Subcutaneous abdominal adipose tissue (tissue), 5 donors: ENCODE measurements around the gene TNFRSF25.

Source experiments
- H3K27ac ChIP-seq: one replicate; pipeline ENCODE4 v1.7.0; 2013; ENCODE audit warnings: low read depth, mild to moderate bottlenecking, inconsistent platforms, low read length, moderate library complexity
- H3K27me3 ChIP-seq, 5 donors: one replicate each; pipeline ENCODE4 v1.7.0; 2013; ENCODE audit warnings: low read length in 5 of 5, inconsistent platforms in 1 of 5; ENCODE audit not compliant: control insufficient read depth in 5 of 5, insufficient read depth in 4 of 5
- H3K36me3 ChIP-seq, 5 donors: one replicate each; pipeline ENCODE4 v1.7.0; 2013; ENCODE audit warnings: low read length in 5 of 5; ENCODE audit not compliant: control insufficient read depth in 5 of 5, insufficient read depth in 5 of 5
- H3K4me1 ChIP-seq, 5 donors: one replicate each; pipeline ENCODE4 v1.7.0; 2013; ENCODE audit warnings: low read length in 5 of 5, mild to moderate bottlenecking in 3 of 5, moderate library complexity in 1 of 5; ENCODE audit not compliant: control insufficient read depth in 5 of 5, insufficient read depth in 5 of 5
- H3K4me3 ChIP-seq, 5 donors: one replicate each; pipeline ENCODE4 v1.7.0; 2013; ENCODE audit warnings: low read length in 5 of 5, low read depth in 1 of 5
- H3K9ac ChIP-seq, 5 donors: one replicate each; pipeline ENCODE4 v1.7.0; 2013; ENCODE audit warnings: low read length in 5 of 5, mild to moderate bottlenecking in 4 of 5, moderate library complexity in 3 of 5
- H3K9me3 ChIP-seq, 5 donors: one replicate each; pipeline ENCODE4 v1.7.0; 2013; ENCODE audit warnings: low read length in 5 of 5; ENCODE audit not compliant: control insufficient read depth in 5 of 5
- donor health status: healthy.
- donor health status: healthy.
- donor health status: healthy.
- donor health status: healthy.
- donor health status: healthy.

The TNFRSF25 gene

DNA sequence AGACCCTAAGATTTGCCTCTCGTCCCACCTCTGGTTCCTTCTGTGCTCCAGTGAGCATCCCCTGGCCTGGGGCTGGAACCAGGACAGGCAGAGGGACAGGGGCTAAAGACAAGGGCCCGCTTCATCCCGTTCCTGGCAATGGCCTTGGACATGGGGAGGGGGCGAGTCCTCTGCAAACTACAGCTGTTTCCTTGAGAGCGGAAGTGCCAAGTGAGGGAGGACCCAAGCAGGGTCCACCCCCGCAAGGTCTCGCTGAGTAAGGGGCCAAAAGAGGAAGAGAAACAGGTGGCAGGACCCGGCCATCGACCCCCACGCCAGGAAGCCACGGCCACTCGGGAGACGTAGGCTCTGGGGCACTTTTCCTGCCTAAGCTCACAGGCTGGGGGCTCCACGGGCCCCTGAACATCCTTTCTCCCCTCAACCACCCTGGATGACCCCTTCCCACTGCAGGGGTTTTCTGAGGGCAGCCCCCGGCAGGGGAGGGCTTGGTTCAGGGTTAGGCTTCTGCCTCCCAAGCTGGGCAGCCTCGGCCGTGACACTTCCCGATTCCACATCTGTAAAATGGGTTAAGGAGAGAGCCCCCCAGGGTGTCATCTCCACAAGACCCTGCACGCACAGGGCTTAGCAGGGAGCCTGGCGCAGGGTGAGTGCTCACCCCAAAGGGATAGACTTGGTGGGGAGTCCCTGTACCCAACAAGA, 43.4 kb upstream of the TNFRSF25 start:
- H3K4me3 ChIP-seq, result no peak overlapping the region
- peaks cover 2 to 93% (median 59%) of the 10 kb centered on the region in 5 donors for H3K4me1 ChIP-seq
- no peaks in the 10 kb centered on the region for H3K9me3 ChIP-seq
- H3K27ac ChIP-seq, result peak overlapping the region; percentile 6
- H3K27me3 ChIP-seq, result no peaks in the 10 kb centered on the region
- no peak overlapping the region for H3K9ac ChIP-seq
- H3K36me3 ChIP-seq, result no peaks in the 10 kb centered on the region

GRCh38 chr1:6508816-6509189, 42.8 kb upstream of the TNFRSF25 start:
- H3K27ac ChIP-seq, result no peak overlapping the region
- no peaks in the 10 kb centered on the region for H3K36me3 ChIP-seq
- no peak overlapping the region for H3K9ac ChIP-seq
- no peaks in the 10 kb centered on the region for H3K27me3 ChIP-seq
- H3K4me1 ChIP-seq, result peaks cover 2 to 90% (median 55%) of the 10 kb centered on the region in 5 donors
- H3K9me3 ChIP-seq, result no peaks in the 10 kb centered on the region
- H3K4me3 ChIP-seq, result no peak overlapping the region

GRCh38 chr1:6508154-6508815, 42.3 kb upstream of the TNFRSF25 start:
- H3K27ac ChIP-seq, result no peak overlapping the region
- H3K36me3 ChIP-seq, result no peaks in the 10 kb centered on the region
- no peaks in the 10 kb centered on the region for H3K9me3 ChIP-seq
- H3K4me3 ChIP-seq, result peak overlapping the region in 1 of 5 donors; percentile 18
- no peaks in the 10 kb centered on the region for H3K27me3 ChIP-seq
- peak overlapping the region in 1 of 5 donors; percentile 26 for H3K9ac ChIP-seq
- peaks cover 0 to 90% (median 50%) of the 10 kb centered on the region in 5 donors for H3K4me1 ChIP-seq

DNA sequence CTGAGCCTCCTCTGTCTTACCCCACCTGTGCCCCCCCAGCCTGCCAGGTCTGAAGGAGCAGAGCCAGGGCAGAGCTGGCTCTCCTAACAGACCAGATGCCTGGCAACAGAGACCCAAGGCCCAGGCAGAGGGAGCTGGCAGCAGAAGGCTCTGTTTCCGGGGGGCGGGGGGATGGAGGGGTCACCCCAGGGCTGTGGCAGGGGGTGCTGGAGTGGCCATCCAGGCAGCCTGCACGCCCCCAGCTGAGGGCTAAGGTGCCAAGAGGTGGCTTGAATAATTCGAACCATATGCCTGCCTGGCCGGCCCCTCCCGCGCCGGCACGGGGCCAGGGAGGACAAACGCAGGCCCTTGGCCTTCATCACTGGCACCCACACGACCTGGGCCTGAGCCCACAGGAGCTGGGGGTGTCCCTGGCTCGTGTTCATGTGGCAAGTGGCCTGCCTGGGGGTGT, 41.5 kb upstream of the TNFRSF25 start:
- no peak overlapping the region for H3K27ac ChIP-seq
- peak overlapping the region in 1 of 5 donors; percentile 39 for H3K9ac ChIP-seq
- no peaks in the 10 kb centered on the region for H3K9me3 ChIP-seq
- peaks cover 0 to 90% (median 49%) of the 10 kb centered on the region in 5 donors for H3K4me1 ChIP-seq
- H3K27me3 ChIP-seq, result no peaks in the 10 kb centered on the region
- no peaks in the 10 kb centered on the region for H3K36me3 ChIP-seq
- no peak overlapping the region for H3K4me3 ChIP-seq

DNA sequence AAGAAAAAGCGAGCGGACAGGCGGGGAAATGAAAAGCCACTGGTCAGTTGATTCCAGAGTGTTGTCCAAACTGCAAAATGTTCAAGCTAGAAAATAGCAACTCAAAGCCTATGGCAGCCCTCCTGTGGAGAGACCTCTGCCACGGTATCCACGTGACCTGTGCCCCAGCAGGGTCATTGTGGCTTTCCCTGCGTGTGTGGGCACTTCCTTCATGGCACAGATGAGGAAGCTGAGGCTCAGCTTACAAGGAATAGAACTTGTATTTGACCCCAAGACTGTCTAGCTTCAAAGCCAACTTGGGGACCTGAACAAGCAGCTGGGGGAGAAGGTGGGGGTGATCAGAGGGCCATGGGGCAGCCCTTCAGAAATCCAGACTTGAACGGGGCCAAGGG, 41.1 kb upstream of the TNFRSF25 start:
- Histone ChIP-seq H3K27ac (no peak overlapping the region), H3K9me3 (no peaks in the 10 kb centered on the region), H3K27me3 (no peaks in the 10 kb centered on the region), H3K4me1 (peaks cover 2 to 90% (median 53%) of the 10 kb centered on the region in 5 donors), H3K36me3 (no peaks in the 10 kb centered on the region), H3K4me3 (no peak overlapping the region), H3K9ac (peak overlapping the region in 1 of 5 donors; percentile 39)

DNA sequence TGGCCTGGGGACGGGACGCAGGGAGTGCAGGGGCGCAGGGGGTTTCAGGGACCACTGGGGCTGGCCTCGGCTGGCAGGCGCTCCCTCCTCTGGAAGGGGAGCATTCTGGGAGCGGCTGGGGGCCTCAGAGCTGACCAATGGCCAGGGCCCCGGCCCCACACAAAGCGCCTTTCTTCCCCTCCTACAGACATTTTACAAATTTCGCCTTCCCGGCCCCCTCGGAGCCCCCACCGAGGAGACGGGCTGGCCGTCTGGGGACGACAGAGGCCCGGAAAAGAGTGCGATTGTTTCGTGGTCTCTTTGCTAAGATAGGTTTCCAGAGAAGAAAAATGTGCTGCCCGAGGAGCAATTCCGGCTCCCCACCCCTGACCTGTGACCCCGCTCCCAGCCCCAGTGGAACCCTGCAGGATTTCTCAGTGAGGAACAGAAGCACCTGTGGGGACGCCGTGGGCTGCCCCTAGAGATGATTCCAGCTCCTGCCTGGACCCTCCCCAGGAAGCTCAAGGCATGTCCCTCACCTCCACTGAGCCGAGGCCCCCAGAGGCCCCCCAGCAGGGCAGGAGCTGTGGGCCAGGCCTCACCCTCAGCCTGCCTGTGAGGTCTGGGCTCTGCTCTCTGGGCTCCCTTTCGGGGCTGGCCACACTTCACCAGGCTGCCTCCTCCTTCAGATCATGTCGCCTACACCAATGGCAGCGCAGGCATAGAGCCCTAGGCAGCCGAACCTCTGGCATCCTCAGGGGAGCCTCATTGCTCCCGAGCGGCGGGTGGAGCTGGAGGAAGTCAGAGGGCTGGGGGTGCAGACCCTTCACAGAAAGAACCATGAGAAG, 40.5 kb upstream of the TNFRSF25 start:
- Histone ChIP-seq H3K4me3 (no peak overlapping the region), H3K9me3 (no peaks in the 10 kb centered on the region), H3K4me1 (peaks cover 8 to 90% (median 60%) of the 10 kb centered on the region in 5 donors), H3K27me3 (no peaks in the 10 kb centered on the region), H3K27ac (no peak overlapping the region), H3K36me3 (no peaks in the 10 kb centered on the region), H3K9ac (peak overlapping the region in 1 of 5 donors; percentile 61)

DNA sequence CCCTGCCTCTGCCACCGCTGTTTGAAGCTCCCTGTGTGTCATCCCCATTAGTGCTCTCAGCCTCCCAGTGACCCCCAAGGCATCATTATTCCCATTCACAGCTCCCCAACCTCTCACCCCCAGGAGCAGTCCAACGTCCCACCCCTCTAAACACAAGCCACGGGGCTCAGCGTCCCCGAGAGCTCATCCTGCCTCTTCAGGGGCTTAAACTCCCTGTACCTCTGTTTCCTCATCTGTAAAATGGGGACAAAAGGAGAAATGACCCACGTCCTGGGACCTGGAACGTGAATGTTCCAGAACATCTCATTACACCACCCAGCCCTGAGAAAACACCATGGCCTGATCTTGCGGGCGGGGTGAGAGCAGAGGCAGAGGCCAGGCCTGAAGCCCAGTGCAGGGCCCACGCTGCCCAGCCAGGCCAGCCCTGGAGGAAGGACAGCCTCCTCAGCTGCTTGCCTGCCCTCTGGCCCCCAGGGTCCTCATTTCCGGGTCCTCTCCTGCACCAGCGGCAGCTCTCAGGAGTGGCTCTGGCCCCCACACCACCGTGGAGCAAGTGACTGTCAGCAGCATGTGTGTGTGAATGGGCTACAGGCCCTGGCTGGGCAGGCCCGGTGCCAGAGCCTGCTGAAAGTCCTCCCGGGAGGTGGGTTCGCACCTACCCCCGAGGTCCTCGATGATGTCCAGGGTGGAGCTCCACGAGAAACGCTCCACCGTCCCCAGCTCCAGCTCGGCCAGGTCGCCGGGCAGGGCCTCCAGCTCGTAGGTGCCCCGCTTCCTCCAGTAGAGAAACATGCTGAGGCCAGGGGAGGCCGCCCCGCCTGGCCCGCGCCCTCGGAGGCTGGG, 39.6 kb upstream of the TNFRSF25 start:
- Histone ChIP-seq H3K9ac (no peak overlapping the region), H3K27me3 (no peaks in the 10 kb centered on the region), H3K4me3 (no peak overlapping the region), H3K9me3 (no peaks in the 10 kb centered on the region), H3K4me1 (peaks cover 11 to 91% (median 63%) of the 10 kb centered on the region in 5 donors), H3K27ac (no peak overlapping the region), H3K36me3 (no peaks in the 10 kb centered on the region)

DNA sequence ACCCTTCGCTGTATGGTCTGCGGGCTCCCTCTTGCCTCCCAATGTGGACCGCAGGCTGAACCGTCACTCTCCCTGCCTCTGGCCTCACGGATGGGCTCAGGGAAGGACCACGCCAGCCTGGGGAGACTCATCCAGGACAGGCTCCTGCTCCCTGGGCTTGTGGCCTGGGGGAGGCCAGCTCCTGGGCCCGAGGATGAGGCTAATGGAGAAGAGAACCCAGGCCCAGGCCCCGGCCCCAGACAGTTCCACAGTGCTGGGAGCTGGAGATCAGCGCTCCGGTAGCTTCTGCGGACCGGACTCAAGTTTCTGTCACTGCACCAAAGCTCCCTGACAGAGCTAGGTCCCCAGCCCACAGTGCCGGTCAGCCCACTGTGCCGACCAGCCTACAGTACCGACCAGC, 38.9 kb upstream of the TNFRSF25 start:
- Histone ChIP-seq H3K4me1 (peaks cover 11 to 91% (median 63%) of the 10 kb centered on the region in 5 donors), H3K27ac (no peak overlapping the region), H3K36me3 (no peaks in the 10 kb centered on the region), H3K9ac (no peak overlapping the region), H3K4me3 (no peak overlapping the region), H3K9me3 (no peaks in the 10 kb centered on the region), H3K27me3 (no peaks in the 10 kb centered on the region)

GRCh38 chr1:6503884-6504602, 38.1 kb upstream of the TNFRSF25 start:
- no peaks in the 10 kb centered on the region for H3K9me3 ChIP-seq
- H3K4me3 ChIP-seq, result no peak overlapping the region
- H3K4me1 ChIP-seq, result peaks cover 14 to 91% (median 64%) of the 10 kb centered on the region in 5 donors
- H3K9ac ChIP-seq, result no peak overlapping the region
- H3K27me3 ChIP-seq, result no peaks in the 10 kb centered on the region
- H3K27ac ChIP-seq, result no peak overlapping the region
- H3K36me3 ChIP-seq, result no peaks in the 10 kb centered on the region
